OCI-LY1 (cell line): ENCODE results near the gene CNPY2.

ENCODE experiments used
- CTCF ChIP-seq: fragments of 200-600 bp; sonication (generic), shearing (Covaris generic); IDR thresholded peaks from 2 replicates; pipeline ENCODE4 v1.5.1; 2017; ENCODE audit warnings: mild to moderate bottlenecking, antibody characterized with exemption, low read length, moderate library complexity, mixed read lengths
- EZH2 ChIP-seq: fragments of 200-600 bp; sonication (generic), shearing (Covaris generic); IDR thresholded peaks from 2 replicates; pipeline ENCODE4 v1.8.0; 2017; ENCODE audit warnings: borderline replicate concordance, mixed run types, mild to moderate bottlenecking, antibody characterized with exemption, low read length, moderate library complexity, mixed read lengths

- TF ChIP-seq CTCF, result no peak
- TF ChIP-seq EZH2, result no peak
Measured at GRCh38 chr12:56280849-56281248, 34.9 kb downstream of the CNPY2 start.
